Neutrophil (primary cell): ENCODE measurements around the gene TLDC2.

Experiments used
- H3K27ac ChIP-seq: fragments of 200-600 bp; sonication (generic); 2 replicates; pipeline ENCODE4 v1.5.1; 2016; ENCODE audit warnings: mild to moderate bottlenecking, moderate library complexity
- H3K27me3 ChIP-seq: fragments of 200-600 bp; sonication (generic); 2 replicates; pipeline ENCODE4 v1.6.0; 2016; ENCODE audit warnings: mild to moderate bottlenecking
- H3K36me3 ChIP-seq: fragments of 200-600 bp; sonication (generic); 2 replicates; pipeline ENCODE4 v1.5.1; 2017
- H3K4me1 ChIP-seq, 2 experiments: fragments of 200-600 bp in 1 of 2; sonication (generic) in 1 of 2; 1 replicate in 1 of 2; 2 replicates in 1 of 2; pipeline versions ENCODE4 v1.5.1 to v1.6.1; 2013 to 2016; ENCODE audit warnings: low read depth in 1 of 2, low read length in 1 of 2, mild to moderate bottlenecking in 1 of 2, moderate library complexity in 1 of 2; ENCODE audit not compliant: control insufficient read depth in 1 of 2, insufficient read depth in 1 of 2
- H3K4me3 ChIP-seq, 2 experiments: fragments of 200-600 bp in 1 of 2; sonication (generic) in 1 of 2; 1 replicate in 1 of 2; 2 replicates in 1 of 2; pipeline ENCODE4 v1.5.1; 2013 to 2016; ENCODE audit warnings: low read depth in 1 of 2, low read length in 1 of 2, mild to moderate bottlenecking in 1 of 2, moderate library complexity in 1 of 2
- H3K9me3 ChIP-seq: fragments of 200-600 bp; sonication (generic); 2 replicates; pipeline ENCODE4 v1.5.1; 2016
- TF ChIP-seq, protein P1 (sequence below): fragments of 200-600 bp; sonication (generic); IDR thresholded peaks from 2 replicates; pipeline ENCODE4 v1.5.1; 2016; ENCODE audit warnings: antibody characterized with exemption

Gene TLDC2

DNA sequence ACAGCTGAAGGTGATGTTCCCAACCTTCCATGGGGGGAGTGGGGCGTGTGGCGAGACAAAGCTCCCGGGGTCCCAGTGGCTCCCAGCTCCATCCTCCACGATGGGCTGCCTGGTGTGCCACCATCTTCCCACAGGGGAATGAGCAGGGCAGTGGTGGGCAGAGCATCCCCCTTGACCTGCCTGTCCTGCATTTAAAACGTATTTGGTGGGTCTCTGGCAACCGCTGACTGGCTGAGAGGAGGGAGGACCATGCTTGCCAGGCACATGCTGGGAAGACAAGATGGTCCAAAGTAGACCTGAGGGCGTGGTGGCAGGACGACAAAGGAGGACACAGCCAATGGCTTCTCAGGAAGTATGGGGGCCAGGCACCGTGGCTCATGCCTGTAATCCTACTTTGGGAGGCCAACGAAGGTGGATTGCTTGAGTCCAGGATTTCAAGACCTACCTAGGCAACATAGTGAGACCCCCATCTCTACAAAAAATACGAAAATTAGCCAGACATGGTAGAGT lies 4.9 kb downstream of the TLDC2 start:
- H3K27me3 ChIP-seq, result no peaks in the 10 kb centered on the region
- TF ChIP-seq, protein P1, sequence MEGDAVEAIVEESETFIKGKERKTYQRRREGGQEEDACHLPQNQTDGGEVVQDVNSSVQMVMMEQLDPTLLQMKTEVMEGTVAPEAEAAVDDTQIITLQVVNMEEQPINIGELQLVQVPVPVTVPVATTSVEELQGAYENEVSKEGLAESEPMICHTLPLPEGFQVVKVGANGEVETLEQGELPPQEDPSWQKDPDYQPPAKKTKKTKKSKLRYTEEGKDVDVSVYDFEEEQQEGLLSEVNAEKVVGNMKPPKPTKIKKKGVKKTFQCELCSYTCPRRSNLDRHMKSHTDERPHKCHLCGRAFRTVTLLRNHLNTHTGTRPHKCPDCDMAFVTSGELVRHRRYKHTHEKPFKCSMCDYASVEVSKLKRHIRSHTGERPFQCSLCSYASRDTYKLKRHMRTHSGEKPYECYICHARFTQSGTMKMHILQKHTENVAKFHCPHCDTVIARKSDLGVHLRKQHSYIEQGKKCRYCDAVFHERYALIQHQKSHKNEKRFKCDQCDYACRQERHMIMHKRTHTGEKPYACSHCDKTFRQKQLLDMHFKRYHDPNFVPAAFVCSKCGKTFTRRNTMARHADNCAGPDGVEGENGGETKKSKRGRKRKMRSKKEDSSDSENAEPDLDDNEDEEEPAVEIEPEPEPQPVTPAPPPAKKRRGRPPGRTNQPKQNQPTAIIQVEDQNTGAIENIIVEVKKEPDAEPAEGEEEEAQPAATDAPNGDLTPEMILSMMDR, result no peak

DNA sequence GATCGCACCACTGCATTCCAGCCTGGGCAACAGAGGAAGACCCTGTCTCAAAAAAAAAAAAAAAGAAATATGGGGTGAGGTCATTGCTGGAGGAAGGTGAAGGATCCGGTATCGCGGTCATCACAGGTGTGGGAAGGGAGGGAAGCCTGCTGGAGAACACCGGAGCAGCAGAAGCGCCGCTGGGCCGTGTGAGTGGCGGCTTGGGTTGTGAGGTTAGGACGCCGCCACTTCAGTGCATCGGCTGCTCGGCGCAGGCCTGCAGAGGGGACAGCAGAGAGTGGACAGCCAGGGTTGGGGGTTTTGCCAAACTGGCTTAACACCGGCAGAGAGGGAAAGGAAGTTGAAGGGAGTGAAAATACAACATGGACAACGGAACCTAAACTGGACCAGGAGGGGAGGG lies 5.4 kb downstream of the TLDC2 start:
- Histone ChIP-seq H3K27ac (no peak overlapping the region), H3K4me1 (no peaks in the 10 kb centered on the region), H3K27me3 (no peaks in the 10 kb centered on the region), H3K4me3 (no peak overlapping the region), H3K9me3 (no peaks in the 10 kb centered on the region), H3K36me3 (no peaks in the 10 kb centered on the region)
- TF ChIP-seq, protein P1, result no peak

More for the DNA sequence above, 4.9 kb downstream of the TLDC2 start:
- Histone ChIP-seq H3K9me3 (no peaks in the 10 kb centered on the region), H3K27ac (no peak overlapping the region), H3K36me3 (no peaks in the 10 kb centered on the region), H3K4me3 (no peak overlapping the region), H3K4me1 (no peaks in the 10 kb centered on the region)

DNA sequence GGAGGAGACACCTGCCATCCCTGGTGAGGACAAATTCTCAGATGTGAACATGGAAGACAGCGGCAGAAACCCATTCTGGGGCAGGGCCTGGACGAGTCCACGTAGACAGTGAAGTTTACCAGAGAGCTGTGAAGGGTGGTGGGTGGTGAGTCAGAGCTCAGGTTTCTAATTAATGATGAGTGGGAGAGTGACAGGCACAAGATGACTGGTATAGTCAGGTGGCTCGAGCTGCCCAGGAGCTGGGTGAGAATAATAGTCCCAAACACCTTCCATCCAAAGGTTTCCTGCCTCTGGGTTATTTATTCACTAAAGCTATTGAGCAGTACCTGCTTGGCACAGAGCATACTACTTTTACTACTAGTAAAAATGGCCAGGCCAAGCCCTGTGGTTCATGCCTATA lies 6.0 kb downstream of the TLDC2 start:
- TF ChIP-seq, protein P1, result no peak
- Histone ChIP-seq H3K36me3 (no peaks in the 10 kb centered on the region), H3K4me3 (no peak overlapping the region), H3K27me3 (no peaks in the 10 kb centered on the region), H3K4me1 (no peaks in the 10 kb centered on the region), H3K9me3 (no peaks in the 10 kb centered on the region), H3K27ac (no peak overlapping the region)

DNA sequence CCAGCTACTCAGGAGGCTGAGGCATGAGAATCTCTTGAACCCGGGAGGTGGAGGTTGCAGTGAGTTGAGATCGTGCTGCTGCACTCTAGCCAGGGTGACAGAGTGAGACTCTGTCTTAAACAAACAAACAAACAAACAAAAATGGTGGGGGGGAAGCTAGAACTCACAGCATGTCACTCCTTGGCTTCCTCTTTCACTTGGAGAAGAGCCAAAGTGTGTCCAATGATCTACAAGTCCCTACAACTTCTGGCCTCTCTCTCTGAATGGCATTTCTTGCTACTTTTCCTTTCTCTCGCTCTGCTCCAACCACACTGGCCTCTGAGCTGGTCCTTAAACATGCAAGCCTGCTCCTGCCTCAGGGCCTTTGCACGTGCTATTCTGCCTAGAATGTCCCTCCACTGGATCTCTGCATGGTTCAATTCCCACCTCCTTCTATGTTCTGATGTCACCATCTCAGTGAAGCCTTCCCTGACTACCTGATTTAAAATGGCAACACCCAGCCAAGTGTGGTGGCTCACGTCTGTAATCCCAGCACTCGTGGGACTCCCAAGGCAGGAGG lies 8.1 kb downstream of the TLDC2 start:
- TF ChIP-seq, protein P1, result no peak
- H3K27ac ChIP-seq, result no peak overlapping the region

DNA sequence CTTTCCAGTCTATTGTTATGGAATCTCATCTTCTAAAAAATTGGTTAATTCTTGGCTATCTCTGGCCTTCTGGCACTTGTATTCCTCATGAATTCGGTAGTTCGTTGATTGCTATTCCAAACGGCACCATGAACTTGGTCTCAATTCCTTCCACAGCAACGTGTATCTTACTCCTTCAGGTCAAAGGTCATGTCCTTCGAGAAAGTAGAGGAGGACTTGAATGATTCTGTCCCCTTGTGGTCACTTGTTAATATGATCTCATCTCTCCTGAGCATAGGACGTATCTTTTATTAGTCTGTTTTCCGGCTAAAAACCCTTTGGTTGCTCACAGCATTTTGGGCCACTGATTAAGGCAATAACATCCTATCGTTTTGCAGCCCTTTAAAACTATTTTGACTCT lies 9.4 kb downstream of the TLDC2 start:
- peaks cover 0 to 4% of the 10 kb centered on the region in 2 experiments for H3K4me1 ChIP-seq
- no peaks in the 10 kb centered on the region for H3K9me3 ChIP-seq
- no peak overlapping the region for H3K27ac ChIP-seq
- TF ChIP-seq, protein P1, result no peak
- H3K4me3 ChIP-seq, result no peak overlapping the region
- peaks cover 15% of the 10 kb centered on the region for H3K36me3 ChIP-seq
- no peaks in the 10 kb centered on the region for H3K27me3 ChIP-seq

More for the DNA sequence above, 8.1 kb downstream of the TLDC2 start:
- Histone ChIP-seq H3K27me3 (no peaks in the 10 kb centered on the region), H3K36me3 (peaks cover 4% of the 10 kb centered on the region), H3K4me3 (no peak overlapping the region), H3K4me1 (peaks cover 0 to 4% of the 10 kb centered on the region in 2 experiments), H3K9me3 (no peaks in the 10 kb centered on the region)
